HL-60 (cell line): Measurements from ENCODE around the gene CDC5L.

ENCODE experiments used
- DNase-seq, 2 experiments: peaks; one replicate each; pipeline ENCODE4 v3.0.0-alpha.2; 2010 to 2020; ENCODE audit warnings: low read depth in 1 of 2, low spot score in 1 of 2
- H3K27ac ChIP-seq: fragments of 250-450 bp; sonication (Bioruptor Pico); replicated peaks from 2 replicates; pipeline ENCODE4 v1.5.1; 2020; ENCODE audit warnings: mild to moderate bottlenecking, moderate library complexity
- H3K27me3 ChIP-seq: fragments of 250-450 bp; sonication (Bioruptor Pico); 2 replicates; pipeline ENCODE4 v1.5.1; 2021; ENCODE audit warnings: mild to moderate bottlenecking, moderate library complexity; ENCODE audit not compliant: insufficient read depth, poor library complexity, severe bottlenecking
- H3K4me3 ChIP-seq: replicated peaks from 2 replicates; pipeline ENCODE4 v1.5.1; 2011; ENCODE audit warnings: mild to moderate bottlenecking, control low read depth, low read length; ENCODE audit not compliant: insufficient read depth
- CTCF ChIP-seq: IDR thresholded peaks from one replicate; pipeline ENCODE4 v1.5.1; 2011; ENCODE audit warnings: low read length, control low read depth, inconsistent platforms; ENCODE audit not compliant: insufficient read depth
- GABPA ChIP-seq: IDR thresholded peaks from 2 replicates; pipeline ENCODE4 v1.6.1; 2012; ENCODE audit warnings: low read depth
- POLR2AphosphoS5 ChIP-seq: IDR thresholded peaks from 2 replicates; pipeline ENCODE4 v1.6.1; 2012; ENCODE audit warnings: low read depth
- REST ChIP-seq: IDR thresholded peaks from 2 replicates; pipeline ENCODE4 v1.6.1; 2012; ENCODE audit warnings: low read depth; ENCODE audit not compliant: insufficient replicate concordance
- SPI1 ChIP-seq: IDR thresholded peaks from 2 replicates; pipeline ENCODE4 v1.6.1; 2012; ENCODE audit warnings: low read depth, mild to moderate bottlenecking, borderline replicate concordance

Gene CDC5L

GRCh38 chr6:44431118-44431725 lies 43.7 kb downstream of the CDC5L start:
- TF ChIP-seq CTCF (peak; percentile 43), GABPA (no peak)
- Histone ChIP-seq H3K27ac (no peak overlapping the region), H3K4me3 (no peak overlapping the region), H3K27me3 (no peaks in the 10 kb centered on the region)
- peak; percentile 8 to 33 for DNase-seq

- TF ChIP-seq CTCF (no peak), GABPA (no peak), SPI1 (no peak), POLR2AphosphoS5 (no peak), REST (no peak)
- H3K27me3 ChIP-seq = no peaks in the 10 kb centered on the region
- H3K4me3 ChIP-seq = no peak overlapping the region
- no peak for DNase-seq
- no peak overlapping the region for H3K27ac ChIP-seq
Observed at GRCh38 chr6:44432227-44432626, 44.7 kb downstream of the CDC5L start.

GRCh38 chr6:44432726-44433125 lies 45.2 kb downstream of the CDC5L start:
- TF ChIP-seq REST (no peak), SPI1 (no peak), GABPA (no peak), CTCF (no peak), POLR2AphosphoS5 (no peak)
- Histone ChIP-seq H3K4me3 (no peak overlapping the region), H3K27me3 (no peaks in the 10 kb centered on the region), H3K27ac (no peak overlapping the region)
- DNase-seq = no peak

- DNase-seq = no peak
- no peaks in the 10 kb centered on the region for H3K27me3 ChIP-seq
- H3K4me3 ChIP-seq = no peak overlapping the region
Observed at GRCh38 chr6:44435500-44435899, 48.0 kb downstream of the CDC5L start.

More at GRCh38 chr6:44435500-44435899, 48.0 kb downstream of the CDC5L start:
- H3K27ac ChIP-seq = no peak overlapping the region
- TF ChIP-seq GABPA = no peak
- no peak for TF ChIP-seq POLR2AphosphoS5
- no peak for TF ChIP-seq REST
- TF ChIP-seq SPI1 = no peak
- TF ChIP-seq CTCF = no peak
